ENCODE results near the gene NIN.
A peak's percentile ranks its signal among the peaks of the same experiment; 100 is the strongest.

NIN gene, protein sequence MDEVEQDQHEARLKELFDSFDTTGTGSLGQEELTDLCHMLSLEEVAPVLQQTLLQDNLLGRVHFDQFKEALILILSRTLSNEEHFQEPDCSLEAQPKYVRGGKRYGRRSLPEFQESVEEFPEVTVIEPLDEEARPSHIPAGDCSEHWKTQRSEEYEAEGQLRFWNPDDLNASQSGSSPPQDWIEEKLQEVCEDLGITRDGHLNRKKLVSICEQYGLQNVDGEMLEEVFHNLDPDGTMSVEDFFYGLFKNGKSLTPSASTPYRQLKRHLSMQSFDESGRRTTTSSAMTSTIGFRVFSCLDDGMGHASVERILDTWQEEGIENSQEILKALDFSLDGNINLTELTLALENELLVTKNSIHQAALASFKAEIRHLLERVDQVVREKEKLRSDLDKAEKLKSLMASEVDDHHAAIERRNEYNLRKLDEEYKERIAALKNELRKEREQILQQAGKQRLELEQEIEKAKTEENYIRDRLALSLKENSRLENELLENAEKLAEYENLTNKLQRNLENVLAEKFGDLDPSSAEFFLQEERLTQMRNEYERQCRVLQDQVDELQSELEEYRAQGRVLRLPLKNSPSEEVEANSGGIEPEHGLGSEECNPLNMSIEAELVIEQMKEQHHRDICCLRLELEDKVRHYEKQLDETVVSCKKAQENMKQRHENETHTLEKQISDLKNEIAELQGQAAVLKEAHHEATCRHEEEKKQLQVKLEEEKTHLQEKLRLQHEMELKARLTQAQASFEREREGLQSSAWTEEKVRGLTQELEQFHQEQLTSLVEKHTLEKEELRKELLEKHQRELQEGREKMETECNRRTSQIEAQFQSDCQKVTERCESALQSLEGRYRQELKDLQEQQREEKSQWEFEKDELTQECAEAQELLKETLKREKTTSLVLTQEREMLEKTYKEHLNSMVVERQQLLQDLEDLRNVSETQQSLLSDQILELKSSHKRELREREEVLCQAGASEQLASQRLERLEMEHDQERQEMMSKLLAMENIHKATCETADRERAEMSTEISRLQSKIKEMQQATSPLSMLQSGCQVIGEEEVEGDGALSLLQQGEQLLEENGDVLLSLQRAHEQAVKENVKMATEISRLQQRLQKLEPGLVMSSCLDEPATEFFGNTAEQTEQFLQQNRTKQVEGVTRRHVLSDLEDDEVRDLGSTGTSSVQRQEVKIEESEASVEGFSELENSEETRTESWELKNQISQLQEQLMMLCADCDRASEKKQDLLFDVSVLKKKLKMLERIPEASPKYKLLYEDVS (N-terminal part only)

DNA sequence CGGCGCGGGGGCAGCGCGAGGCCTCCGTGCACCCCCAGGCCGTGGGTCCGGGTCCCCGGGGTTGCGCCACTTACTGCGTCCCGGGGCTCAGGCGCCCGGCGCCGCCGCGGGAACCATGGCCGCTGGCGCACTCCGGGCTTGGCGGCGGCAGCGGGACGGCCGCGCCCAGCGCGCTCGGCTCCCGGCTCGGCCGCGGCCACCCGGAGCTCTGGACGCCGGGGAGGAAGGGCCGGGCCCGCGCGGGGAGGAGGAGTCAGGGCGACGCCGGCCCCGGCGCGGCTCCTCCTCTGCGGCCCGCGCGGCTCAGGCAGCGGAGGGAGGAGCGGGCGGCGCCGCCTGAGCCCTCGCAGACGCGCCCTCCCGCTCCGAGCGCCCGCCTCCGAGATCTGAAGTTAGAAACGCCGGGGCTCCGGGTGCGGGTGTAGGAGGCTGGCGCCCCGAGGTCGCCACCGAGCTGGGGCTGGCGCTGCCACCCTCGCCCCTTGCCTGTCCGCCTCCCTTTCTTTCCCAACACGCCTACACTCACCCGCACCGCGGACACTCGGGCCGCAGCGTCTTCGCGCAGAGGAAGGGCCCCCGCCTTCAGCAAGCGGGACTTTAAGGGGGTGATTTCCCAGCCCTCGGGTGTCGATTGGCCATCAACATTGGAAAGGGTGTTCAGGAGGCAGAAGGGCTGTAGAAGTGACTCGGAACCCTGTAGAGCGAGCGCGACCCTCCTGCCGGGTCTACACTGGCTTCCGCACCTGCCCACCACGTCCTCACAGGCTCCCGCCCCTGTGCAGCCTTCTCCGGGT is at the start of gene NIN:
NIN (minus strand) TSS at position 231 of the 794 bp plus-strand sequence. CDS start 9,106 bp downstream, outside the sequence.
- peak; percentile 67 to 74 for DNase-seq

DNA sequence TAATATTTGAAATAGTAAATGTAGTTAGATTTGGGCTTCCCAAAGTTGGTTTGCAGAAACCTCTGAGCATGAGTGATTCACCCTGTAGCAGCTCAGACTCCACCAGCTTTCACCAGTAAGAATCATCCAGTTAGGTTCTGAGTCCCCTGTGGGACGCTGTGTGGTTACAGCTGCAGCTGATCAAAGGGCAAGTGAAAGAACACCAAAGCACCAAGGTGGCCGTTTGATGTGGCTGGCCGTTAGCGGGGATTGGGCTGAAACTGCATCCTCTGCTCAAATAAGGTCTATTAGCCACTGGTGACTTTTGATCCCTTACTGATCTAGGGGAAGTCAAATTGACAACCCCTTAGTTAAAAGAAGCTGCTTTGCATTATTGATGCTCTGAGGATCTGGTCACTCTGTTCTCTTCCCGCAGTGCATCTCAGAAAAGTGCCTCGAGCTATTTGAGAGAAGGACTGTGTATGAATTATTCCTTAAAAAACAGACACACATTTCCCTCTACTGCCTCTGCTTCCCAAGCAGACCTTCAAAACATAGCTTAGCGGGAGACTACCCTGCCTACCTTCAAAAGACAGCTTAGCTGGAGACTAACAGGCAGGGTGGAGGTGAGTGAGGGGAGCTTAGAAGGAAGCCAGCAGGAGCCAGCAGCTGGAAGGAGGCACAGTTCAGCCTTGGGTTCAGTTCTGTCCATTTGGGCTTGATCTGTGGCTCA is 44.6 kb upstream of the NIN start:
- DNase-seq, result peak; percentile 42 to 62

DNA sequence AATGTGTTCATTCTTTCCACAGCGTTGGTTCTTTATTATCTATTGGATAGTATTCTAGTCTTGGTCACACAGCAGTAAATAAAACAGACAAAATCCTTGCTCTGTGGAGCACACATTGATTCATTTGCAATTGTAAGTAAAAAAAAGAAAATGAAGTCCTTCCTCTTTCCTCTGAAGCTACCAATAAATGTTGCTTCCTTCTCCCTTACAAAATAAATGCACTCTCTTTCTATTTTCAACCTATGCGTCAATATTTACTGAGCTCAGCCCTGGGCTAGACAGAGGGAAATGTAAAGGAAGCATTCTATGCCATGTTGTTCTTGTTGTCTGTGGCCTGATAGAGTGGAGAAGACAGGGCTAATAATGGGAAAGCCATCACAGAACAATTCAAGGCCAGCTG is 43.8 kb upstream of the NIN start:
- no peak for DNase-seq

DNA sequence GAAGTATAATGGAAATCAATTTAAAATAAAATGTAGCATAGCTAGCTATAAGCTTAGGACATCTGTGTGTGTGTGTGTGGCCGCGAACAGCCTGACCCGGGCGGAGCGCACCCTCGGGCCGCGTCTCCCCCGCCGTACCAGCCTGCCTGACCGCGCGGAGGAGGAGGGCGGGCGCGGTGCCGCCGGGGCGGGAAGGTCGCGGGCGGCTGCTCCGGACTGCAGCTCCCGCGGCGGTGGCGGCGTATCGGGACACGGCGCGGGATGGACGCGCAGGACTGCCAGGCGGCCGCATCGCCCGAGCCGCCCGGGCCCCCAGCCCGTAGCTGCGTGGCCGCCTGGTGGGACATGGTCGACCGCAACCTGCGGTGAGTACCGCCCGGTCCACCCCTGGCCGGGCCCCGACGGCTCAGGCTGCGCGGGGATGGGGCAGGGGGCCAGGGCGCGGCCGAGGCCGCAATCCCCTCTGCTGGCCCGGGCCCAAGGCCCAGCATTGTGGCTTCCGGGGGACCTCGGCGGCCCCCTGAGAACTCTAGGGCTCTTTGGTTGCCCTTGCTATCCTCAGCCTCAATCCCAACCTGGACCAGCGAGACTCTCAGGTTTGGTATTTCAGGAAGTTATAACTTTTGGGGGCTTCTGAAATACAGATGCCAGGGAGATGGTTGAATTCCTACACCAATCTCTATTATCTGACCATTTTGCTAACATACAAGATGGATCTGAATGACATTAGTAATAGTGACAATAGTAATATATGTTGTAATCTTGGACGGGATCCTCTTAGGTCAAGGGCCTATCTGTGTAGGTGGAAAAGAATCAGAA is 41.2 kb upstream of the NIN start, which contains the start of gene ABHD12B:
ABHD12B (plus strand) TSS at position 140 of the 819 bp plus-strand sequence; CDS start at position 262, 122 bp downstream.
- DNase-seq, result no peak

DNA sequence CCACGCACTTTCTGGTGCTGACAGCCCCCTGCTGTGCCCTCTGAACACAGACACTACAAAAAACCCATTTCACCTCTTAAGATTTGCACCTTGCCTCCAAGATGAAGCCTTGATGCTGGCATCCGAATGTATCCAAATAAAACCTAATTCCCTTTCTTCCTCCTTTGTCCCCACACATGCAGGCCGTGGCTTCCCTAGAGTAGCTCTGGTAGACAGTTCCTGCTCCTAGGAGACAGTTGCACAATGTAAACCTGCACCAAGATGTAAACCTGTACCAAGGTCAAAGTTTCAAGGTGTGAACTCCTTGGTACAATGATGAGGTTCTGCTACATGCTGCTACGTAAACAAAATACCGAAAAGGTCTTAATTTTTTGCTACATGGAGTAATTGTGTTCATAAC is 40.3 kb upstream of the NIN start:
- DNase-seq, result no peak

DNA sequence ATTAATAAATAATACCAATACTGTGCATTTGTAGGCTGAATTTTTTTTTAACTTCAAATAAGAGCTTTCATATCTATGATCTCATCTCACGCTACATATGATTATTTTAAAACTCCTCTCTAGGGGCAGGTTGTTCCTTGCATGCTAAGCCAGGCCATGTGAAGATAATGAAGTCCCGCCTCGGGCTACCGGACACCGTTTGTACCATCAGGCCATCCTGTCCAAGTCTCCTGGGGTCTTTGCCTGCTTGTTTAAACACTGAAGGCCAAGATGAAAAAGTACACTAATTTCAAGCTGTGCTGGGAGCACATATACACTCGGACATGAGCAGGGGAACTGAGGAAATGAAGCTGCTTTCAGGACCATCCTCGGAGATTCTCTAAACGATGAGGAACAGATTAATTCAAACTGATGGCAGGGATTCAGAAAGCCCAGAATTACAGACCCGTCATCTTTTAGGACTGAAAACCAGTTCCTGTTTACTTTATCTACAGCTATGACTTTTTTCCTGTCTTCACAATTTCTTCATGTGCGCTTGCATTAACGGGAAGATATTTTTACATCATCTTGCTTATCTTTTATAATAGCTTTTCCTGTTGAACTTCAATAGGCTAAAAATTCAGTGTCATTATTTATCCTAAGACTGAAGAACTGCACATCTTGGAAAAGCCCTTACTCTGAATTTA is 34.6 kb upstream of the NIN start:
- no peak for DNase-seq

DNA sequence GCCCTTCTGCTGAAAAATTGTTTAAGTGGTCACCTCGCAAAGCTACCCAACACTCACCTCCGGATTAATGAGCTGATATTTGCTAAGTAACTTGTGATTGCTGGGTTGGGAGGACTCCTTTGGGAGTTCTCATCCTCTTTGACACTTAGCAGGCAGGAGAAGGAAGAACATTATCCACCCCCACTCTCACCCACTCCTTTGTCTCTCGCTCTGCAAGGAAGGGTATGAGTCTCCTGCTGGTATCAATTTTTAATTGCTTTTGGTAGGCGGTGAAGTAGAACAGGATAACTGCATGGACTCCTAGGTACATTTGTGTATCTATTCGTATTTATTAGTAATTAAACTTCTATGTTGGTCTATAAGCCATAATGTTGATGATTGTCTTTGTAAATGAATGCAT is 34.0 kb upstream of the NIN start:
- no peak for DNase-seq

DNA sequence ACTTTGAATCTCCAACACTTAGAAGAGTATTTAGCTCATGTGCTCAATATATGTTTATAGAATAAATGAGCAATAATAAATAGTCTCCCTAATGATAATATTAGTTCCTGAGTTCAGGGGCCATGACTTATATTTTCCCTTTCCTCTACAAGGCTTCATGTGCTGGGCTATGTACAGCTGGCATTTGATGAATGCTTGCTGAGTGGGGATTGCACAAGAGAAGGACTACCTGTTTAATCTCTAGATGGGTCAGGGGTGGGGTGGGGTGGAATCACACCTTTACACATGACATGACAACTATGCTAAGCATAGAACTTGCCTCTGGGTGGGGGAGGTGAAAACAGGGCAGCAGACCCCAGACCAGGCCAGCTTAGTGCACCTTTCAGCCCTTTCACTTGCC is 33.3 kb upstream of the NIN start:
- DNase-seq, result no peak

DNA sequence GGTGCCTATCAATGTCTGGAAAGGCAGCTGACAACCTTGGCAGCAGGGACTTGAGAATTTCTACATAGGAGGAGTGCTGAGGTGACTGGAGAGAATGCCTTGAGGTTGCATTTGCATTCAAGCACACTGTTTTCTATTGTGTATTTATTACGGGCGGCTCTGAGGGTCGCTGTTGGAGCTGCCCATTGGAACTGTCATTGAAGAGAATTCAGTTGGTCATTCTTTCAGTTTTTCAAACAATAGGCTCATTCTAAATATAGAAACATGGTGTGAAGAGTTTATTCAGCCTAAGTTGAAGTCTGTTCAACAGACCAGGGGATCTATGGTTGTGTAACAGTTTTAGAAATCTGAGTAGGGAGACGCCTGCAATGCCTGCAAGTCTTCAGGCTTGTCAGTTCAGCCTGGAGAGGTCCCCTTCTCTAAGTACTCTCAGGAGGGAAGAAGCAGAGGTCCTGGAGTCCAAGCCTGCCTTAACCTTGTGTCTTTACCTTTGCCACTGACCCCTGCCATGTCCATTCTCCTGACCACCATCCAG is 31.1 kb upstream of the NIN start:
- no peak for DNase-seq

DNA sequence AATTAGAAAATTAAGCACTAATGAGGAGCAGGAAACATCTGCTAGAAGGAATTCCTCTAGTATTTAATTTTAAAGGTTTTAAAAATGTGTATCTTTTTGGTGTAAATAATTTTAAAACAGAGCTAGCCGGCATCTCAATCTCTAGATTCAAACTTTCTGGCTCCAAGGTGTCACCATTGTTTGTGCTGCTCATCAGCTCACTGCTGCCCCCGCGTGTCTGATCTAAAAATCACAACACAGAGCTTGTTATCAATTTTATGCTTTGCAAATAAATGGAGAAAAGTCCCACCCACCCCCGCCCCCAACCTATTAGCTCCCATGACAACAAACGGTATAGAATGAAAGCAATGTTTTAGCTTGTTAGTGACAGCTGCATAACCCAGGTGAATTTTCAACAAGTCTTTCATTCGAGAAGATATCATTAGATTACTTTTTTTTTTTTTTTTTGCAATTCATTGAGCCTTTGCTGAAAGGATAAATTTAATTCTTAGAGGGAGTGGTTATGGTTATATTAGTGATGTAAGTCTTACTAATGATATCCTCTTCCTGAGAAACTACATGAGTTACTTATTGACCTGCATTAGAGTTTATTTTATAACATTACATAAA is 29.6 kb upstream of the NIN start:
- DNase-seq, result peak; percentile 88 to 92

DNA sequence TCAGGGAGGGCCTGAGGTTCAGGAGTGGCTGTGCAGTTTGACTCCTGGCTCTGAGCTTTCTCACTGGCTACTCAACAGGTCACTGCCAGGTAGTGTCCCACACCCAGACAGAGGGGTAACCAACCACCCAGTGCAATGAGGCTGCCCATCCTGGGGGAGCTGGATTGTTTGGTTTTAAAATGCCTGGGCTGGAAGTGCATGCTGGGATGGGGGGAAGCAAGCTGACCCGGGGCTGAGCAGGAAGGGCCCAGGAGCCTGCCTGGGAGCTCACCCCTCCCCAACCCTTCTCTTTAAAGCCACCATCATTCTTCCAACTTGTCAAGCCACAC is 28.3 kb upstream of the NIN start:
- DNase-seq, result no peak

DNA sequence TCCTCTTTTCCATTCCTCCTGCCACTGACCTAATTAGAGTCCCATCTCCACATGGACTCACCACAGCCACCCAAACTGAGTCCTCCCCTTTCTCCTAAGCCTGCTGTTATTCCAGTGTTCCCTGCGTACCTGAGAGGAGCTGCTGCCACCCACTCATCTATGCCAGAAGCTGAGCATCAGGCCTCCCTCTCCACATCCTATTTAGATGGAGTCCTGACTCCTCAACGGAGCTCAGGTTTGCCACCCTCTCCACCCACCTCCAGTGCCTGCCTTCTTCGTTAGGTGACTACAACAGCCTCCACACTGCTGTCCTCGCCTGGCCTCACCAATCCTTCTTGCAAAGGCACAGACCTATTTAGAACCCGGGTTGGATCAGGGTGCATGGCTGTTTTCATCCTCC is 25.7 kb upstream of the NIN start:
- no peak for DNase-seq

DNA sequence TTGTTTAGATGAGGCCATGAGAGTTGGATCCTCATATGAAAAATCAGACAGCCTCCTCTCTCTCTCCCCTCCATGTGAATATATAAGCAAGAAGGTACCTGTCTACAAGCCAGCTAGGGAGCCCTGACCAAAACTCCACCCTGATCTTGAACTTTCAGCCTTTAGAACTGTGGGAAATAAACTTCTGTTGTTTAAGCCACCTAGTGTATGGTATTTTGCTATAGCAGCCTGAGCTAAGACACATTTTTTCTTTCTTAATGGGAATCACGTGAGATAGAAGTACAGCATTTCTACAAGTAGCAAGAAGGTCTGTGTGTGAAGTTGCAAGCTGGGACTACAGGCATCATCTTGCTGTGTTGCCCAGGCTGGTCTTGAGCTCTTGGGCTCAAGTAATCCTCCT is 24.6 kb upstream of the NIN start:
- no peak for DNase-seq

DNA sequence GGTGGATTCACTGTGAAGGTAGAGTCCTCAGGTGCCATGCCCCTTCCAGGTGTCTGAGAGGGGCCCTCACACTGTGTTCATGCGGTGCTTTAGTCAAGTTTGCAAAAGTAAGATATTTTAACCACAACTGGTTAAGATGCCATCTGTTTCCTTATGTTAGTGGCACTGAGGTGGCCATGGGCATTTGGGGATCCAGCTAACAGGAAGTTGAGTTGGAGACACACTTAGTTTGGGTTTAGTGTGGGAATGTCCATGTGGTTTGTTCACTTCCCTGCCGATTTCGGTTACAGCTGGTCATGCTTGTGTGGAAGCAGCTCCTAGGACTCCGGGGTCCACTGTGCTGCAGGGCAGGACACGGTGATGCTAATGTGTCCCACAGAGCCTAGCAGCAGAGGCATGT is 23.6 kb upstream of the NIN start:
- DNase-seq, result no peak

DNA sequence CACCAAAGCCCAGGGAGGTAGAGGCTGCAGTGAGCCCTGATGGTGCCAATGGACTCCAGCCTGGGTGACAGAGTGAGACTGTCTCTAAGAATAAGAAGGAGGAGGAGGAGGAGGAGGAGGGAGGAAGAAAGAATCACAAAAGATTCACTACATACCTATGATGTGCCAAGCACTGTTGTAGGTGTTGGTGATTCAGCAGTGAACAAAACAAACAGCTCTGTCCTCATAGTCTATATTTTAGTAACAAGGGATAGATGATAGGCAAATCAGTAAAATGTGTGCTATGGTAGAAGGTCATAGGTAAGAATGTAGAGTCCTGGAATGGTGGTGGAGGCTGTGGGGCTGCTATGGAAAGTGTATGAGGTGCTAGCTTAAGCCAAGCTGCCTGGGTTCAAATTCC is 22.9 kb upstream of the NIN start:
- DNase-seq, result no peak

DNA sequence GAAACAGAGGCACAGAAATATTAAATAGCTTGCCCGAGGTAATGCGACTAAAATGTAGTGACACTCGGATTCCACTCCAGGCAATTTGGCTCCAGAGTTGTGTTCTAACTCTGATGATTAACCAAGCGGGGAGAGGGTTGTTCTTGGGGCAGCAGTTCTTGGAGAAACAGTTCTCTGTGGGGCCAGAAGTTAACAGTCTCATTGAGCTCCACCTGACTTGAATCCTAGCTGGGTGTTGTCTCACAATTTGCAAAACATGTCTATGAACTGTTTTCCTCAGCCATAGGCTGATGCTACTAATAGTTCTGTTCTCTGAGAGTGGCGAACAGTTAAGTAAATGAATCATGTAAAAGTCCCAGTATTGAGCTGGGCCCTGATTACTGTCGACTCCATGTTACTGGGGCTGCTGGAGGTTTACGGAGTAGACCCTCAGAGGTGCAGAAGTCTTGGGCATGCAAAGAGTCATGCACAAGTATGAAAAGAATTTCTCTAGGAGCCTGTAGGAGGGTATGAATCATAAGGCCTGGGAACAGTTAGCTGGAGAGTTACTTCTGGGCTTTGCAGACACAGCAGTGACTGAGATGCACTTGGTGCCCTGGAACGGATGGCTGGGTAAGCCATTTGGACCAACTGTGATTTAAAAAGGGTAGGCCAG is 15.4 kb upstream of the NIN start:
- no peak for DNase-seq

DNA sequence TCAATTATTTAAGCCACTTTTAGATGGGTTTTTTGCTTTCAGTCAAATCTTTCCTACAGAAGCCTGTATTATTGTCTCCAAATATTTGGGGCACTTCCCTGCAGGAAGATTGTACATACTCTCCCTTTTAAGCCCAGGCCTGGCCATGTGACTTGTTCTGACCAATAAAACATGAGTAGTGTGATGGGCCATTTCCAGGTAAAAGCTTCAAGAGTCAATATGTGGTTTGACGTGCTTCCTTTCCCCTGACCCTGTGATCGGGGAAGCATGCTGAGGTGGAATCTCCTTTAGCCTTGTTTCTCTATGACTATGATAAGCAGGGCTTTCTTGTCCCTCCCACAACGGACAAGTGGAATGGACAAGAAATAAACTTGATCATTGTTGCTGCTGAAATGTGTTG is 14.2 kb upstream of the NIN start:
- no peak for DNase-seq

DNA sequence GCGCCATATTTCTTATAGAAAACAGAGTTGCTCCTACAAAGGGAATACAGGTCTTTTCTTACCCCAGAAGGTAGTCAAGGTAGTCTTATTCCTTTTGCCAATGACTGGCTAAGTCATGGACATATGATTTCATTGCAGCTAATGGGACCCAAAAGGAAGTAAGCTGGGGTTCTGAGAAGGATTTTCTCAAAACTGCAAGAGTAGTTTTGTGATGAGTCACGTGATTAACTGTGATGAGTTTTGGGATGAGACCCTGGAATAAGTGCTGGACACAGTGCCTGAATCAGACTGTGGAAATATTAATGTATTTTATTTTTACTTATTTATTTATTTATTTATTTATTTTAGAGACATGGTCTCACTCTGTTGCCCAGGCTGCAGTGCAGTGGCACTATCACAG is 13.4 kb upstream of the NIN start:
- DNase-seq, result no peak

DNA sequence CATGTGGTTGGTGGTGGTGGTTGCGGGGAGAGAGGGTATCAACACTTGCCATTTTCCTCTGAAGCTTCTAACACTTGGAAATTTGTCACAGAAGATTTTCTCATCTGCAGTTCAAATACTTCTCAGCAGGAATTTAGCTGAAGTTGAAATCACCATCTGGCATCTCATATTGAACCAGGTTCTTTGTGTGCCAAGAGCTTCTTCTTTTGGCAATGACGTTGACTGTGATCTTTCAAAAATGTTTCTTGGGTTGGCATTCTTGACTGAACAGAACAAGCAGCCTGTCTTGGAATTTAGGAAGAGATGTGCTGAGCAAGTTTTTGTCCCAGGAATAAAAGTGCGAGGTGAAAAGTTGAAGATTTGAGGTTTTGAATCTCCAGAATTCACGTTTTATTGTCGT is 8.7 kb upstream of the NIN start:
- DNase-seq, result no peak

All from CD4-positive, alpha-beta T cell treated with Interferon alpha-2 for 1 hour (primary cell).